ENCODE results near the gene AUTS2.

- TF ChIP-seq CTCF (IDR thresholded peaks at IDR 0.05) (no peak), POLR2AphosphoS5 (IDR thresholded peaks at IDR 0.05) (no peak), EP300 (IDR thresholded peaks at IDR 0.05) (no peak), POLR2A (IDR thresholded peaks at IDR 0.05) (no peak)
Observed at GRCh38 chr7:70573696-70574095, 975.4 kb downstream of the AUTS2 start.
